Adrenal gland (tissue), 12 donors: ENCODE measurements around the gene LGMN. TPM values are rescaled to one million over a fixed set of nuclear protein-coding genes. Genes with fewer than 3 reads are reported as not detected.

Experiments used
- DNase-seq, 7 donors: peaks; one replicate each; pipeline ENCODE4 v3.0.0-alpha.2; 2019 to 2020
- H3K27ac ChIP-seq, 5 donors: fragments of 200-600 bp; sonication (generic) in 4 of 5; 1 replicate in 3 of 5; 2 replicates in 2 of 5; pipeline versions ENCODE4 v1.5.1 to v1.8.0; 2016 to 2020; ENCODE audit warnings: mild to moderate bottlenecking in 1 of 5
- H3K27me3 ChIP-seq: fragments of 200-600 bp; 2 replicates; pipeline ENCODE4 v1.8.0; 2021
- H3K36me3 ChIP-seq, 2 donors: fragments of 200-600 bp; replicated peaks in 1 of 2; 1 replicate in 1 of 2; 2 replicates in 1 of 2; pipeline versions ENCODE4 v1.5.1 to v1.8.0; 2018 to 2022
- H3K4me1 ChIP-seq, 2 donors: fragments of 200-600 bp; replicated peaks in 1 of 2; 1 replicate in 1 of 2; 2 replicates in 1 of 2; pipeline versions ENCODE4 v1.5.1 to v1.8.0; 2018 to 2021
- H3K4me3 ChIP-seq, 4 donors: fragments of 200-600 bp; sonication (generic) in 3 of 4; one replicate each; pipeline ENCODE4 v1.5.1; 2016 to 2018
- H3K9me3 ChIP-seq, 3 donors: fragments of 200-600 bp; sonication (generic) in 1 of 3; replicated peaks in 1 of 3; 1 replicate in 2 of 3; 2 replicates in 1 of 3; pipeline versions ENCODE4 v1.5.1 to v1.8.0; 2016 to 2021
- POLR2A ChIP-seq, 2 donors: fragments of 450-650 bp; IDR thresholded peaks; one replicate each; pipeline ENCODE4 v1.6.1; 2017; ENCODE audit warnings: antibody characterized with exemption in 2 of 2, mild to moderate bottlenecking in 2 of 2, moderate library complexity in 1 of 2
- WGBS, 4 donors: extraction: QIAGEN DNeasy Blood & Tissue Kit in 2 of 4; methylation state at CpG; one replicate each; pipeline versions ENCODE4 v1.1.5 to v1.1.7; 2013 to 2017; 5-methylcytosine and 5-hydroxymethylcytosine counted together
- intact Hi-C, 2 donors: fragments of 100-400 bp; cut with DNase I; formaldehyde crosslinking; loops; one replicate each; pipeline versions ENCODE4 v1.14.1 to v1.15.0; 2022 to 2023
- polyA plus RNA-seq, 3 donors: library from polyadenylated mRNA; stranded (reverse); fragments of 200-250 nt in 2 of 3; fragments of 350-450 nt in 1 of 3; fragmentation: Illumina TruSeq in 1 of 3; extraction: RNeasy Lipid Tissue Mini Kit (QIAGEN cat#74804) in 1 of 3; gene quantifications; one replicate each; pipeline ENCODE4 v1.2.3, GENCODE V29; 2013 to 2014
- total RNA-seq, 9 donors: library from RNA; depleted of rRNA in 4 of 9; stranded (reverse); fragments of >200 nt in 4 of 9; fragments of 120-200 nt in 1 of 9; fragmentation: NEBNext Ultra II Directional in 1 of 9; extraction: Animal tissue kit (Norgen Biotek cat#: 25700) in 1 of 9; gene quantifications; one replicate each; pipeline versions ENCODE4 v1.1.0 to v1.2.4, GENCODE V29; 2013 to 2023
- TF ChIP-seq, protein P1 (sequence below), 6 experiments: fragments of 450-650 bp in 4 of 6; fragments of 200-600 bp in 2 of 6; sonication (generic) in 1 of 6; IDR thresholded peaks; 1 replicate in 5 of 6; 2 replicates in 1 of 6; pipeline versions ENCODE4 v1.5.1 to v1.8.0; 2016 to 2021; ENCODE audit warnings: antibody characterized with exemption in 6 of 6, mild to moderate bottlenecking in 2 of 6, moderate library complexity in 1 of 6
- donor health status: healthy with polysubstance abuse.
- donor health status: Bipolar disorder and iron deficiency.
- donor health status: DM: yes; HTN: yes; CAD: no.
- donor health status: DM: no; HTN: no; CAD: no.
- donor health status: DM: no; HTN: no; CAD: no.
- donor health status: DM: yes; HTN: yes; CAD: no.

Gene LGMN
- total and polyA plus RNA-seq, 12 donors = 66.6 to 153 (median 117) TPM

- 62 to 69% (median 65%) methylated on average over 4 of the region's 4 CpGs for WGBS, 4 donors
- Histone ChIP-seq H3K9me3 (no peaks in the 10 kb centered on the region), H3K4me3 (no peak overlapping the region), H3K27me3 (peaks cover 4% of the 10 kb centered on the region), H3K27ac (no peak overlapping the region), H3K4me1 (no peaks in the 10 kb centered on the region), H3K36me3 (no peaks in the 10 kb centered on the region)
- intact Hi-C loops = no loop called here
- TF ChIP-seq, protein P1, sequence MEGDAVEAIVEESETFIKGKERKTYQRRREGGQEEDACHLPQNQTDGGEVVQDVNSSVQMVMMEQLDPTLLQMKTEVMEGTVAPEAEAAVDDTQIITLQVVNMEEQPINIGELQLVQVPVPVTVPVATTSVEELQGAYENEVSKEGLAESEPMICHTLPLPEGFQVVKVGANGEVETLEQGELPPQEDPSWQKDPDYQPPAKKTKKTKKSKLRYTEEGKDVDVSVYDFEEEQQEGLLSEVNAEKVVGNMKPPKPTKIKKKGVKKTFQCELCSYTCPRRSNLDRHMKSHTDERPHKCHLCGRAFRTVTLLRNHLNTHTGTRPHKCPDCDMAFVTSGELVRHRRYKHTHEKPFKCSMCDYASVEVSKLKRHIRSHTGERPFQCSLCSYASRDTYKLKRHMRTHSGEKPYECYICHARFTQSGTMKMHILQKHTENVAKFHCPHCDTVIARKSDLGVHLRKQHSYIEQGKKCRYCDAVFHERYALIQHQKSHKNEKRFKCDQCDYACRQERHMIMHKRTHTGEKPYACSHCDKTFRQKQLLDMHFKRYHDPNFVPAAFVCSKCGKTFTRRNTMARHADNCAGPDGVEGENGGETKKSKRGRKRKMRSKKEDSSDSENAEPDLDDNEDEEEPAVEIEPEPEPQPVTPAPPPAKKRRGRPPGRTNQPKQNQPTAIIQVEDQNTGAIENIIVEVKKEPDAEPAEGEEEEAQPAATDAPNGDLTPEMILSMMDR (IDR thresholded peaks at IDR 0.05) = no peak
- TF ChIP-seq POLR2A (IDR thresholded peaks at IDR 0.05) = no peak
- DNase-seq = peak in 1 of 7 donors; percentile 29
These were observed 10.9 kb upstream of the LGMN start for GRCh38 chr14:92759300-92759678.

GRCh38 chr14:92756446-92756845 is 8.0 kb upstream of the LGMN start:
- intact Hi-C loops = no loop called here
- Histone ChIP-seq H3K27ac (no peak overlapping the region), H3K9me3 (no peaks in the 10 kb centered on the region), H3K27me3 (no peaks in the 10 kb centered on the region), H3K36me3 (no peaks in the 10 kb centered on the region), H3K4me3 (no peak overlapping the region), H3K4me1 (peaks cover 0 to under 1% of the 10 kb centered on the region in 2 donors)
- 67 to 82% (median 76%) methylated on average over 4 of the region's 4 CpGs for WGBS, 4 donors
- no peak for DNase-seq
- no peak for TF ChIP-seq POLR2A (IDR thresholded peaks at IDR 0.05)
- TF ChIP-seq, protein P1 (IDR thresholded peaks at IDR 0.05) = no peak

DNA sequence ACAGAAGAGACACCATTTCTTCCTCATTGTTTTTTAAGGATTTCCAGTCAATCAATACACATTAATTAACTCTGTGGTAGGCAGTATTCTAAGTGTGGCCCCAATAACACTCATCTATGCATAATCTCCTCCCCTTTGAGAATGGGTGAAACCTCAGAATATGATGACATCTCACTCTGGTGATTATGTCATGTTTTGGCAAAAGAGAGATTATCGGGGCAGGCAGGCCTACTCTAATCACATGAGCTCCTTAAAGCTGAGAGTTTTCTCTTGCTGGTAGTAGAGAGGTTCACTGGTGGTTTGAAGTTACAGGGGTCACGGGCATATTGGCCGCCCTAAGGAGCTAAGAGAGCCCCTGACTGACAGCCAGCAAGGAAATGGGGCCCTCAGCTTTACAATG is 7.1 kb upstream of the LGMN start:
- intact Hi-C loops = no loop called here
- peaks cover 5 to 7% of the 10 kb centered on the region in 2 donors for H3K4me1 ChIP-seq

GRCh38 chr14:92754966-92755365 is 6.5 kb upstream of the LGMN start:
- no peaks in the 10 kb centered on the region for H3K9me3 ChIP-seq
- DNase-seq = no peak
- H3K27me3 ChIP-seq = no peaks in the 10 kb centered on the region
- peaks cover 5 to 7% of the 10 kb centered on the region in 2 donors for H3K4me1 ChIP-seq
- no peaks in the 10 kb centered on the region for H3K36me3 ChIP-seq
- H3K27ac ChIP-seq = no peak overlapping the region
- H3K4me3 ChIP-seq = no peak overlapping the region
- intact Hi-C loops = no loop called here
- 69 to 88% (median 77%) methylated on average over 1 of the region's 1 CpG for WGBS, 4 donors
- TF ChIP-seq, protein P1 (IDR thresholded peaks at IDR 0.05) = no peak
- no peak for TF ChIP-seq POLR2A (IDR thresholded peaks at IDR 0.05)

More for the DNA sequence above, 7.1 kb upstream of the LGMN start:
- Histone ChIP-seq H3K36me3 (no peaks in the 10 kb centered on the region), H3K4me3 (no peak overlapping the region), H3K9me3 (no peaks in the 10 kb centered on the region), H3K27ac (no peak overlapping the region), H3K27me3 (no peaks in the 10 kb centered on the region)
- TF ChIP-seq, protein P1 (IDR thresholded peaks at IDR 0.05) = no peak
- no peak for TF ChIP-seq POLR2A (IDR thresholded peaks at IDR 0.05)
- DNase-seq = no peak
- WGBS, 4 donors = 50 to 74% (median 68%) methylated on average over 1 to 3 of the region's 3 CpGs
